Stimulated activated CD8-positive, alpha-beta memory T cell treated with anti-CD3 and anti-CD28 coated beads, Interleukin-15, amount 100 ng/mL, for 4 hours (primary cell): ENCODE results near the gene H2AZ2.
"Not testable (repeated sequence)": the region's sequence is repeated elsewhere in the genome, so short reads cannot be mapped to it uniquely, and the experiment has no call there.

ENCODE experiments used
- DNase-seq, 2 donors: peaks; one replicate each; pipeline ENCODE4 v3.0.0-alpha.2; 2020; ENCODE audit warnings: low read depth in 2 of 2

The H2AZ2 gene

GRCh38 chr7:44870780-44871179 lies 22.9 kb upstream of the H2AZ2 start:
- not testable (repeated sequence) for DNase-seq

DNA sequence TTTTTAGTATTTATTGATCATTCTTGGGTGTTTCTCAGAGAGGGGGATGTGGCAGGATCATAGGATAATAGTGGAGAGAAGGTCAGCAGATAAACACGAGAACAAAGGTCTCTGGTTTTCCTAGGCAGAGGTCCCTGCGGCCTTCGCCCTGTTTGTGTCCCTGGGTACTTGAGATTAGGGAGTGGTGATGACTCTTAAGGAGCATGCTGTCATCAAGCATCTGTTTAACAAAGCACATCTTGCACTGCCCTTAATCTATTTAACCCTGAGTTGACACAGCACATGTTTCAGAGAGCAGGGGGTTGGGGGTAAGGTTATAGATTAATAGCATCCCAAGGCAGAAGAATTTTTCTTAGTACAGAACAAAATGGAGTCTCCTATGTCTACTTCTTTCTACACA lies 22.4 kb upstream of the H2AZ2 start:
- not testable (repeated sequence) for DNase-seq

DNA sequence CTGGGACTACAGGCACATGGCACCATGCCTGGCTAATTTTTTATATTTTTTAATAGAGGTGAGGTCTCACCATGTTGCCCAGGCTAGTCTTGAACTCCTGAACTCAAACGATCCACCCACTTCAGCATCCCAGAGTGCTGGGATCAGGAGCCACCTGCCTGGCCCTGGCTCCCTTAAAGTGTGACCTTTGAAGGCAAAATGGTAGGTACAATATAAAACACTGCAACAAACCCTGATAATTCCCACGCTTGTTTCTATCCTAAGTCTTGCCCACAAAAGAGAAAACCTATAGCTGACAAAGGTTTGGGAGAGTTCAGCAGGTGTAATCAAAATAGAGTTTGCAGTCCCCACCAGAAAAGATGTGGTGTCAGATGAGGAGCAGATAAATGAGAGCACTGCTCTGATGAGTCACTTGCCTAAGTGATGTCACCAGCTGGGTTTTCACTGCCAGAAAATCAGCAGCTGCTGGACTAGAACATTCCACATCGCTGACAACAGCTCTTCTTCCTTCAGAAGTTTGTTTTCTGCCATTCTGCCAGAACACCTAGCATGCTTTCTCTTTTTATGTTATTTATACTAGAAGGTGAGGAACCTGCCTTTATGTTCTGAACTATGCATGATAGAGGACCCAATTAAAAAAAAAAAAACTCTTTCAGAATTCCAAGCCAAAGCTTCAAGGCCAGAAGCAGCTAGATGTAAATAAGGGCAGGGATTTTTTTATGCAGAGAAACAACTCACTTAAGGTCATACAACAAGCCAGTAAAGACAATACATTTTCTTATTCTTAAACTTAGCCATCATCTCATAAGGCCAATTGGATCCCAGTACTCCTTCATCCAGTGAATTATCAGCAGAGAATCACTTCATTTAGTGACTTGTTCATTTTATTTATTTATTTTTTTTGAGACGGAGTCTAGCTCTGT lies 19.4 kb upstream of the H2AZ2 start:
- no peak for DNase-seq

DNA sequence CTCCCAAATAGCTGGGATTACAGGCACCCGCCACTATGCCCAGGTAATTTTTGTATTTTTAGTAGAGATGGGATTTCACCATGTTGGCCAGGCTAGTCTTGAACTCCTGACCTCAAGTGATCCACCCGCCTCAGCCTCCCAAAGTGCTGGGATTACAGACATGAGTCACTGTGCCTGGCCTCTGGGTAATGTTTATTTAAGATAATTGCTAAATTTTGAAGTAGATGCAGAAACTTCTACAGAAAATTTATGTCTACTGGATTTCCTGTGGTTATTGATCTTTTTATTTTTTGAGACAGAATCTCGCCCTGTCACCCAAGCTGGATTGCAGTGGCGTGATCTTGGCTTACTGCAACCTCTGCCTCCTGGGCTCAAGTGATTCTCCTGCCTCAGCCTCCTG lies 14.1 kb upstream of the H2AZ2 start:
- DNase-seq, result not testable (repeated sequence)

GRCh38 chr7:44858161-44858560 lies 10.3 kb upstream of the H2AZ2 start:
- DNase-seq, result no peak

DNA sequence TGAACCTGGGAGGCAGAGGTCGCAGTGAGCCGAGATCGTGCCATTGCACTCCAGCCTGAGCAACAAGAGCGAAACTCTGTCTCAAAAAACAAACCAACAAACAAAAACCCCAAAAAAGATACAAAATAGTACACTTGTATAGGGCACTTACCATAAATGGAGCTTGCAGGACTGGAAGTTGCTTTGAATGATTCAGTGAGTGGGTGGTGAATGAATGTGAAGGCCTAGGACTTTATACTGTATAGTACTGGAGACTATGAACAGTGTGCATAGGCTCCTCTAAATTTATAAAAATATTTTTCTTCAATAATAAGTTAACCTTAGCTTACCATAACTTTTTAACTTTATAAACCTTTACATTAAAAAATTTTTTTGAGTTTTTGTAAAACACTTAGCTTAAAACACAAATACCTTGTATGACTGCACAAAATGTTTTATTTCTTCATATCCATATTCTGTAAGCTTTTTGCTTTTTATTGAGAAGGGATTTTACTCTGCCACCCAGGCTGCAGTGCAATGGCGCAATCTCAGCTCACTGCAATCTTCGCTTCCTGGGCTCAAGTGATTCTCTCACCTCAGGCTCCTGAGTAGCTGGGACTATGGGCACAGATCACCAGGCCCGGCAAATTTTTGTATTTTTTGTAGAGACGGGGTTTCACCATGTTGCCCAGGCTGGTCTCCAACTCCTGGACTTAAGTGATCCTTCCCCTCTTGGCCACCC lies 6.9 kb upstream of the H2AZ2 start:
- DNase-seq, result no peak

DNA sequence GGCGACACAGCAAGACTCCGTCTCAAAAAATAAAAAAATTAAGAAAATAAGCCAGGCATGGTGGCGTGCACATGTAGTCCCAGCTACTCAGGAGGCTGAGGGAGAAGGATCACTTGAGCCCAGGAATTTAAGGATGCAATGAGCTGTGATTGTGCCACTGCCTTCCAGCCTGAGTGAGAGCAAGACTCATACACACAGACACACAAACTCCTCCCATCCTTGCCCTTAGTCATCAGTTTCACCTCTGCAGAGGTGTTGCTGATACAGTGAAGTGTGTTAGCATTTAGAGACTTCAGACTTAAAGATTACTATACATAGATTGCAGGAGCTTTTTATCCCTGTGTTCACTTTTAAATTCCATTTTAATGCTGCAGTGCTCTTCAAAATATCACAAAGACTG lies 5.5 kb upstream of the H2AZ2 start:
- DNase-seq, result no peak

DNA sequence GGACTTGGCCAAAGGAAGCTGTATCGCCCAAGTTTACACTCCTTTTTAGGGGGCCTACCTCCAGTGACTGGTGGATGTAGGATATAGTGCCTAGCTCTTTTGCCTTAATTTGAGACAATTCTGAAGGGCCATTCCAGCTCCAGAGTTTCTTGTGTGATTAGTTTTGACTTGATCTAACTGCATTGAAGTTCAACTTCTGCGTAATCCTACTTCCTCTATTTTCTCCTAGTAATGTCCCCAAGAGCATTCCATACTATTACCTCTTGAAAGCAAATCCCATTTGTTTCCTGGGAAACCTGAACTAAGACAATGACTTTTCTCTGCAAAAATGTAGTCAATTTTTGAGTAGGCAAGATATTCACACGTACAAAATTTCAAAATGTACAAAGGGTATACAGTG lies 4.7 kb upstream of the H2AZ2 start:
- no peak for DNase-seq

GRCh38 chr7:44849885-44850544 lies 2.1 kb upstream of the H2AZ2 start:
- no peak for DNase-seq

GRCh38 chr7:44849259-44849884 lies 1.5 kb upstream of the H2AZ2 start:
- DNase-seq, result no peak

DNA sequence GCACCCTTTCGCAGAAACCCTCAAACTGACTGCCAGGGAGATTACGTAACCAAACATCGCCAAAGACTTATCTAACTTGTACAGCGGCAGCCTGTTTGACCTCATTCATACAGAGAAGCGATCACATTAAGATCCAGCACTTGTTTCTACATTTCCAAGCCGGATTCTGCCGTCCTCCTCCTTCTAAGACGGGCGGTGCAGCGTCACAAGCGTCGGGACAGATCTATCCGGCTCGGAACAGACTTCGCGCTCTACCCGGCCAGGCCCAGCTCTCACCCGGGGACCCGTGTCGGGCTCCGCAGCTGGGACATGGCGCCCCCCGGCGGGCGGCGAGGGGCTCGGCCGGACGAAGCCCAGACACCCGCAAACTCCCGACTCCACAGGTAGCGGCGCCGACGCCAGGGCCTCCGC lies 373 bp downstream of the H2AZ2 start:
- peak; percentile 64 to 75 for DNase-seq

- no peak for DNase-seq
Measured at GRCh38 chr7:44846816-44847508, 925 bp downstream of the H2AZ2 start.

GRCh38 chr7:44846390-44846789 lies 1.5 kb downstream of the H2AZ2 start:
- not testable (repeated sequence) for DNase-seq

DNA sequence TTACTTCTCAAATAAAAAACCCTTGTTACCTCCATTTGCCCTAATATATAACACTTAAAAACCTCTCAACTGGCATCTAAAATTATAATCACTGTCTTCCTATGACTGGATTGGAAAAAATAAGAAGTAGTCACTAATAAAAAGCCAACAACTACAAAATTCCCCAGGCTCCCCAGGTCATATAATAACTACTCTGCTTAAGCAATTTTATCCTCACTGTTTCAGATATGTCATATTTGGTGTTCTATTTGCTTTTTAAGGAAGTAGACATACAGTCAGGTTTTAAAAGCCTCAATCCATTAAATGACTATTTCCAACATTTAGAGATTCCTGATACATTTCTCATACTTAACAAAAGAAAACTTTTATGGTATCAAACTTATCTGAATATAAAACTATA lies 2.4 kb downstream of the H2AZ2 start:
- no peak for DNase-seq

GRCh38 chr7:44843440-44843839 lies 4.4 kb downstream of the H2AZ2 start:
- DNase-seq, result not testable (repeated sequence)

DNA sequence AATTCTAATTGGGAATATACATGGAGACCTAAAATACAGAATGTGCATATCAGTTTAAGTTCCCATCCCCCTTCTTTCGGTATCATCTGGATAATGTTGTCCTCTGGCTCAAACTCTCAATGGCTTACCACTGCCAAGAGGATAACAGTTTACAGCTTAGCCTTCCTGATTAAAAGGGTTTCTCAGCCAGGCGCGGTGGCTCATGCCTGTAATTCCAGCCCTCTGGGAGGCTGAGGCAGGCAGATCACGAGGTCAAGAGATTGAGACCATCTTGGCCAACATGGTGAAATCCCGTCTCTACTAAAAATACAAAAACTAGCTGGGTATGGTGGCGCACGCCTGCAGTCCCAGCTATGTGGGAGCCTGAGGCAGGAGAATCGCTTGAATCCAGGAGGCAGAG lies 5.2 kb downstream of the H2AZ2 start:
- DNase-seq, result not testable (repeated sequence)

- DNase-seq, result no peak
Measured at GRCh38 chr7:44838751-44839150, 9.1 kb downstream of the H2AZ2 start.

GRCh38 chr7:44827567-44827966 lies 20.3 kb downstream of the H2AZ2 start:
- no peak for DNase-seq

GRCh38 chr7:44824894-44825526 lies 22.9 kb downstream of the H2AZ2 start:
- DNase-seq, result no peak

DNA sequence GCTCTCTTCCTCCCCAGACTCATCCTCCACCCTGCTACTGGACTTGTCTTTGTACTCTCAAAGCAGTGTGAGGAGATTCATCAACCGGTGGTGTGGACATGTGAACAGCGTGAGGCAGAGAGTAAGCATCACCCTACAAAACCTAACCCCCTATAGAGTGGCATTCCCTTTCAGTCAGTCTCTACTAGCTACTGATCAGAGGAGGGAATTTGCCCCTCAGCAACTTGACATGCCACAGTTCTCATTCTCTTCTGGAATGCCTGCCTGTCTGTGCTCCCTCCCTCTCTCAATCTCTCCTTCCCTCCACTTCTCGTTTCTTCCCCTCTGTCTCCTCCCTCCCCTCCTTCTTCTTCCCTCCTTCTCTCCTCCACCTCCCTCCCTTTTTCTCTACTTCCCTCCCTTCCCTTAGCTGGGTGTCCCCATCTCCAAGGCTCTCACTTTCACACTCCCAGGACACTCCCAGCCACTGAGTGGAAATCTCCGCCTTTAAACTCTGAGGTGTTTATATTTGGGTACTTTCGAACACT lies 24.6 kb downstream of the H2AZ2 start:
- no peak for DNase-seq

DNA sequence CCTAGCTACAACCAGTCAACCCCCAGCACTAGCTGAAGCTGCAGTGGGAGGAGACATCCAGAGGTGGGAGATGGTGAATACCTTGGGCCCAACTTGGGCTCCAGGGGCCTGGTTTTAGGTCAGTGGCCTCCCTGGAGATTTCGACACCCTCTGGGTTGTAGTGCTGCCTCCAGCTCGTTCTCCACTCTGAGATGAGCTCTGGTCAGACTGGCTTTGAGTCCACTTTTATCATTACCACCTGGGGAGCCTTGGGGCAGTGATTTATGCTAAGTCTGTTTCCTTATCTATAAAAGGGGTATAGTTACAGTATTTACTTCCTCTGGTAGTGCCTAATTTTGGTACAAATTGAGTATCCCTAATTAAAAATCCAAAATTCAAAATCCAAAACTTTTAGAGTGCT lies 28.6 kb downstream of the H2AZ2 start:
- DNase-seq, result no peak
